NK-92 (cell line): ENCODE data around the gene TTYH3.
"Not testable (repeated sequence)": the region's sequence is repeated elsewhere in the genome, so short reads cannot be mapped to it uniquely, and the experiment has no call there.

Experiments
- DNase-seq: peaks from one replicate; lab custom pipeline; 2025; ENCODE audit not compliant: unreplicated experiment; lab: John Stamatoyannopoulos, UW

TTYH3 gene

GRCh38 chr7:2681929-2682799, 50.4 kb downstream of the TTYH3 start:
- no peak for DNase-seq

GRCh38 chr7:2684501-2684900, 52.7 kb downstream of the TTYH3 start:
- DNase-seq, result no peak

- no peak for DNase-seq
These were observed 54.3 kb downstream of the TTYH3 start for GRCh38 chr7:2686101-2686500.

- DNase-seq, result no peak
These were observed 55.6 kb downstream of the TTYH3 start for GRCh38 chr7:2687338-2687869.

- DNase-seq, result no peak
These were observed 56.1 kb downstream of the TTYH3 start, which contains the start of gene AMZ1 for GRCh38 chr7:2687881-2688318. Gene AMZ1 (plus strand): TSS chr7:2688202. CDS start chr7:2700452, 12,250 bp downstream.

GRCh38 chr7:2688409-2689342, 56.9 kb downstream of the TTYH3 start:
- no peak for DNase-seq

GRCh38 chr7:2689343-2689847, 57.6 kb downstream of the TTYH3 start:
- no peak for DNase-seq

GRCh38 chr7:2689951-2690705, 58.3 kb downstream of the TTYH3 start:
- no peak for DNase-seq

GRCh38 chr7:2691011-2691707, 59.4 kb downstream of the TTYH3 start:
- DNase-seq, result no peak

GRCh38 chr7:2691932-2692439, 60.2 kb downstream of the TTYH3 start:
- DNase-seq, result not testable (repeated sequence)

GRCh38 chr7:2692543-2692942, 60.8 kb downstream of the TTYH3 start:
- DNase-seq, result no peak

- DNase-seq, result not testable (repeated sequence)
These were observed 61.8 kb downstream of the TTYH3 start for GRCh38 chr7:2693420-2694121.

GRCh38 chr7:2694122-2694436, 62.3 kb downstream of the TTYH3 start:
- DNase-seq, result not testable (repeated sequence)

GRCh38 chr7:2698581-2699288, 66.9 kb downstream of the TTYH3 start:
- DNase-seq, result no peak

GRCh38 chr7:2699289-2699620, 67.5 kb downstream of the TTYH3 start:
- DNase-seq, result no peak

- DNase-seq, result no peak
These were observed 68.5 kb downstream of the TTYH3 start for GRCh38 chr7:2700141-2700850.

GRCh38 chr7:2701424-2701823, 69.6 kb downstream of the TTYH3 start:
- DNase-seq, result no peak
